HCT116 (cell line): ENCODE data around the gene PRRT4. TPM values are rescaled to one million over a fixed set of nuclear protein-coding genes. Genes with fewer than 3 reads are reported as not detected.
A peak's percentile ranks its signal among the peaks of the same experiment; 100 is the strongest.

Experiments
- ATAC-seq: fragments of 200-7000 bp; cut with Tn5 transposase; 2 replicates; pipeline ENCODE4 v1.9.1; 2020; ENCODE audit warnings: mild to moderate bottlenecking, moderate library complexity
- BruUV-seq: library from RNA; stranded (reverse); fragments of 400-500 nt; replicated peaks from 2 replicates; lab custom pipeline; 2021; lab: Mats Ljungman, UMichigan
- CTCF ChIA-PET: fragments of 300-600 bp; sonication (Branson Sonifier 250); formaldehyde crosslinking; loops from one replicate; lab custom pipeline; 2021; ENCODE audit warnings: antibody characterized with exemption; lab: Charles Lee
- POLR2A ChIA-PET: fragments of 300-600, 350-600 bp; sonication (Branson Sonifier 250); formaldehyde crosslinking; loops from one replicate; lab custom pipeline; 2021; ENCODE audit warnings: antibody characterized with exemption; lab: Charles Lee
- RAD21 ChIA-PET, 2 experiments: fragments of 300-600 bp; sonication (Branson Sonifier 250); formaldehyde crosslinking; loops; one replicate each; lab custom pipeline; 2023; ENCODE audit warnings: low total read pairs in 2 of 2; ENCODE audit not compliant: uncharacterized antibody in 2 of 2, unreplicated experiment in 2 of 2, low non-redundant PET in 1 of 2; lab: Charles Lee
- DNase-seq: peaks from one replicate; pipeline ENCODE4 v3.0.0-alpha.2; 2010; ENCODE audit warnings: low read depth, low spot score
- H2AFZ ChIP-seq: fragments of 200-600 bp; shearing (Covaris generic), sonication (generic); 2 replicates; pipeline ENCODE4 v1.6.1; 2017; ENCODE audit warnings: low read depth, mixed run types, mixed read lengths, antibody characterized with exemption, low read length; ENCODE audit not compliant: poor library complexity, severe bottlenecking
- H3K27ac ChIP-seq: 2 replicates; pipeline ENCODE4 v1.5.1; 2012; ENCODE audit warnings: low read depth, low read length
- H3K27me3 ChIP-seq: fragments of 200-600 bp; sonication (generic); 2 replicates; pipeline ENCODE4 v1.6.1; 2016; ENCODE audit warnings: mixed run types, low read length, mixed read lengths; ENCODE audit not compliant: insufficient read depth
- H3K36me3 ChIP-seq, 2 experiments: fragments of 200-500 bp in 1 of 2; fragments of 200-600 bp in 1 of 2; sonication (Bioruptor generic) in 1 of 2; sonication (generic) in 1 of 2; 2 replicates each; pipeline versions ENCODE4 v1.5.1 to v1.6.1; 2014 to 2016; ENCODE audit warnings: low read length in 2 of 2, inconsistent platforms in 1 of 2, mixed read lengths in 1 of 2, mixed run types in 1 of 2; ENCODE audit not compliant: insufficient read depth in 2 of 2, control insufficient read depth in 1 of 2
- H3K4me1 ChIP-seq, 2 experiments: fragments of 200-600 bp in 1 of 2; sonication (generic) in 1 of 2; 2 replicates each; pipeline versions ENCODE4 v1.5.1 to v1.6.1; 2012 to 2017; ENCODE audit warnings: low read length in 2 of 2, inconsistent platforms in 1 of 2, mild to moderate bottlenecking in 1 of 2, mixed read lengths in 1 of 2, mixed run types in 1 of 2, moderate library complexity in 1 of 2; ENCODE audit not compliant: insufficient read depth in 2 of 2, control insufficient read depth in 1 of 2
- H3K4me2 ChIP-seq: fragments of 200-600 bp; sonication (generic); 2 replicates; pipeline ENCODE4 v1.6.1; 2017; ENCODE audit warnings: mixed run types, low read length, mixed read lengths
- H3K4me3 ChIP-seq, 2 experiments: fragments of 200-600 bp in 1 of 2; sonication (generic) in 1 of 2; replicated peaks in 1 of 2; 2 replicates each; pipeline ENCODE4 v1.5.1; 2011 to 2016; ENCODE audit warnings: low read length in 2 of 2, control low read depth in 1 of 2, low read depth in 1 of 2, mild to moderate bottlenecking in 1 of 2, mixed read lengths in 1 of 2, mixed run types in 1 of 2
- H3K79me2 ChIP-seq: fragments of 200-600 bp; sonication (generic); 2 replicates; pipeline ENCODE4 v1.6.1; 2017; ENCODE audit warnings: mild to moderate bottlenecking, mixed run types, low read length, moderate library complexity, mixed read lengths; ENCODE audit not compliant: insufficient read depth
- H3K9ac ChIP-seq: fragments of 200-600 bp; sonication (generic); 2 replicates; pipeline ENCODE4 v1.6.1; 2016; ENCODE audit warnings: low read length, mixed read lengths
- H3K9me2 ChIP-seq: fragments of 200-600 bp; sonication (generic), shearing (Covaris generic); 2 replicates; pipeline ENCODE4 v1.6.1; 2017; ENCODE audit warnings: mixed run types, mild to moderate bottlenecking, moderate library complexity; ENCODE audit not compliant: insufficient read depth
- H3K9me3 ChIP-seq, 2 experiments: fragments of 200-500 bp in 1 of 2; fragments of 200-600 bp in 1 of 2; sonication (Bioruptor generic) in 1 of 2; sonication (generic) in 1 of 2; 2 replicates each; pipeline ENCODE4 v1.6.1; 2014 to 2017; ENCODE audit warnings: low read length in 2 of 2, mixed read lengths in 2 of 2, inconsistent platforms in 1 of 2, low read depth in 1 of 2, mild to moderate bottlenecking in 1 of 2, mixed run types in 1 of 2, moderate library complexity in 1 of 2; ENCODE audit not compliant: control insufficient read depth in 1 of 2, insufficient read depth in 1 of 2
- H4K20me1 ChIP-seq: fragments of 200-600 bp; sonication (generic), shearing (Covaris generic); 2 replicates; pipeline ENCODE4 v1.6.1; 2017; ENCODE audit warnings: mixed run types, mild to moderate bottlenecking, moderate library complexity; ENCODE audit not compliant: insufficient read depth
- ATF3 ChIP-seq: IDR thresholded peaks from 2 replicates; pipeline ENCODE4 v1.6.1; 2012
- CTCF ChIP-seq, 3 experiments: fragments of 200-600 bp in 1 of 3; sonication (generic) in 1 of 3; IDR thresholded peaks in 2 of 3; conservative IDR thresholded peaks in 1 of 3; 2 replicates each; pipeline ENCODE4 v1.5.1; 2012 to 2017; ENCODE audit warnings: low read depth in 2 of 3, low read length in 2 of 3, antibody characterized with exemption in 1 of 3, borderline replicate concordance in 1 of 3, control low read depth in 1 of 3, mild to moderate bottlenecking in 1 of 3, mixed read lengths in 1 of 3, mixed run types in 1 of 3, moderate library complexity in 1 of 3; ENCODE audit not compliant: insufficient read depth in 1 of 3
- EGR1 ChIP-seq: IDR thresholded peaks from 2 replicates; pipeline ENCODE4 v1.6.1; 2012; ENCODE audit warnings: low read depth
- EZH2phosphoT487 ChIP-seq: fragments of 200-600 bp; IDR thresholded peaks from 2 replicates; pipeline ENCODE4 v1.6.1; 2018; ENCODE audit warnings: antibody characterized with exemption, borderline replicate concordance
- JUND ChIP-seq: IDR thresholded peaks from 2 replicates; pipeline ENCODE4 v1.6.1; 2012
- POLR2A ChIP-seq: IDR thresholded peaks from 2 replicates; pipeline ENCODE4 v1.7.0; 2011; ENCODE audit warnings: borderline replicate concordance; ENCODE audit not compliant: insufficient read depth, insufficient read length; ENCODE audit errors: extremely low read depth
- RAD21 ChIP-seq: IDR thresholded peaks from 2 replicates; pipeline ENCODE4 v1.6.1; 2012; ENCODE audit warnings: low read depth, mild to moderate bottlenecking
- SP1 ChIP-seq: IDR thresholded peaks from 2 replicates; pipeline ENCODE4 v1.6.1; 2012; ENCODE audit warnings: low read depth
- YY1 ChIP-seq: IDR thresholded peaks from 2 replicates; pipeline ENCODE4 v1.6.1; 2011; ENCODE audit warnings: low read length, low read depth, moderate library complexity, mild to moderate bottlenecking; ENCODE audit not compliant: insufficient replicate concordance; ENCODE audit errors: extremely low read depth
- ZBTB33 ChIP-seq: IDR thresholded peaks from 2 replicates; pipeline ENCODE4 v1.6.1; 2011; ENCODE audit warnings: mild to moderate bottlenecking, low read length, moderate library complexity; ENCODE audit not compliant: insufficient replicate concordance; ENCODE audit errors: extremely low read depth
- intact Hi-C: fragments of 100-400 bp; cut with micrococcal nuclease; formaldehyde crosslinking; loops from 2 replicates; pipeline ENCODE4 v1.10.0; 2022
- total RNA-seq: library from RNA; stranded (reverse); gene quantifications from one replicate; pipeline ENCODE4 v1.2.1, GENCODE V29; 2021; ENCODE audit not compliant: unreplicated experiment

Gene PRRT4
- total RNA-seq, 1 experiment from 2014 or later: 4.0 TPM

GRCh38 chr7:128406314-128407232, 45.1 kb upstream of the PRRT4 start:
- peak overlapping the region in 1 of 2 experiments; percentile 2; a peak in 1 of 4 replicates for H3K4me3 ChIP-seq
- no peaks in the 10 kb centered on the region for H3K9me3 ChIP-seq
- H3K79me2 ChIP-seq: peaks cover 31% of the 10 kb centered on the region
- RAD21 ChIA-PET: no interaction called here
- DNase-seq: no peak
- no TSS peak for BruUV-seq
- no peak overlapping the region for H2AFZ ChIP-seq
- POLR2A ChIA-PET: no interaction called here
- no peaks in the 10 kb centered on the region for H3K9me2 ChIP-seq
- CTCF ChIA-PET: interaction anchor here (1.3 kb wide), 1 partner anchor 19 kb away, joined by 3 read pairs; no protein-coding TSS in a partner anchor
- intact Hi-C loops: no loop called here
- peaks cover 4 to 8% of the 10 kb centered on the region in 2 experiments; a peak in 2 of 4 replicates for H3K36me3 ChIP-seq
- H3K4me2 ChIP-seq: peak overlapping the region; percentile 44
- H3K27ac ChIP-seq: peak overlapping the region; percentile 17; the same call in 1 of the 2 replicates
- no peaks in the 10 kb centered on the region for H3K27me3 ChIP-seq
- H4K20me1 ChIP-seq: no peaks in the 10 kb centered on the region
- peak overlapping the region; percentile 14; the same call in 1 of the 2 replicates for H3K9ac ChIP-seq
- no peak for TF ChIP-seq JUND
- no peak for TF ChIP-seq ZBTB33
- no peak for TF ChIP-seq ATF3
- TF ChIP-seq POLR2A: no peak
- no peak for TF ChIP-seq EGR1
- no peak for TF ChIP-seq SP1
- no peak for TF ChIP-seq YY1
- TF ChIP-seq EZH2phosphoT487: no peak
- TF ChIP-seq RAD21: no peak
- TF ChIP-seq CTCF (IDR thresholded peaks at IDR 0.05 in 2 of 3, conservative IDR thresholded peaks at IDR 0.05 in 1 of 3; ENCODE audit: borderline replicate concordance in 1 of 3, insufficient read depth in 1 of 3, low read depth in 2 of 3, low read length in 2 of 3): no peak
- TF ChIP-seq, all 23 proteins: peak for 0
- no peak for ATAC-seq
- peaks cover 34 to 58% of the 10 kb centered on the region in 2 experiments for H3K4me1 ChIP-seq
